NCI-H187 treated with DMSO at 0.1 percent for 48 hours (cell line): ENCODE measurements around the gene PYY.
"Not testable (repeated sequence)": the region's sequence is repeated elsewhere in the genome, so short reads cannot be mapped to it uniquely, and the experiment has no call there.

Source experiments
- DNase-seq: peaks from one replicate; lab custom pipeline; 2025; lab: John Stamatoyannopoulos, UW

PYY gene

DNA sequence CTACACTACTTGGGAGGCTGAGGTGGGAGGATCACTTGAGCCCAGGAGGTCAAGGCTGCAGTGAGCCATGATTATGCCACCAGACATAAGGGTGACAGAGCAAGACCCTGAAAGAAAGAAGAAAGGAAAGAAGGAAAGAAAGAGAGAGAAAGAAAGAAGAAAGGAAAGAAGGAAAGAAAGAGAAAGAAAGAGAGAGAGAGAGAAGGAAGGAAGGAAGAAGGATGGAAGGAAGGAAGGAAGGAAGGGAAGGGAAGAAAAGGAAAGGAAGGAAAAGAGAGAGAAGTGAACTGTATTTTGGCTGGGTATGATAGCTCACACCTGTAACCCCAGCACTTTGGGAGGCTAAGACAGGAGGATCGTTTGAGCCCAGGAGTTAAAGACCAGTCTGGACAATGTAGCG lies 24.3 kb upstream of the PYY start:
- no peak for DNase-seq

DNA sequence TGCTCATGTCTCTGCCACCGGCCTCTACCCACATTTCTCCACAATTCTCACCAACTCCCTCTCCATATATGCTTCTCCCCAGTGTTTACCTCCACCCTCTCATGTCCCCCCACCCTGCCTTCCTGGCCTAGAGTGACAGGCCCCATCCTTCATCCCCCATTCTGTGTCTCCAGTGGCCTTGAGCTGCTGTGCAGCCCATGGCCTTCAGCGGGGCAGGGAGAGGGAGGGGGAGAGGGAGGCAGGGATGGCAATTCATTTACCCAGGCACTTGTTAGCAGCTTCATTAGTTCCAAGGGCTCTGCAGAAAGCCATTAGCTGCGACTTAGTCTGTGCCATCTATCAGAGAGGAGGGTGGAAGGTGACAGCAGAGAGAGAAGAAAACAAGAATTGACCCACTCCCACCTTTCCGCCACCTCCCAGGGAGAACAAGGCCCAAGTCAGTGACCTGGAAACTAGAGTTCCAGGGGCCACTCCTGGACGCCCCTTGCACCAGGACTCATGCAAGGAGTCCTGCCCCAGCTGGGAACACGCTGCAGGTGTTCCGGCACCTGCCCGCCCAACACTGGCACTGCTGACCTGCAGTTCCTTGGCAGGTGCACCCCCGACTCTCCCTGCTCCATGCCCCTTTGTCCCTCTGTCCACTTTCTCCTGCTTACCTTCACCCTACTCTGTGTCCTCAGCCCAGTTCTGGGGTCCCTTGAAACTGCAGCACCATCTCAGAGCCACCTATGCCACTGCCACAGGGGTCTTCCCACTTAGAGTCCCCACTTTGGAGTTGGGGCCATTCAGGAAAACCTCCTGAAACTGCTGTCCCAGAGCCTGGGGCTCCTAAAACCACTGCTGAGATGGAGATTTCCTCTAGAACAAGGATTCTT lies 23.5 kb upstream of the PYY start:
- DNase-seq: no peak

DNA sequence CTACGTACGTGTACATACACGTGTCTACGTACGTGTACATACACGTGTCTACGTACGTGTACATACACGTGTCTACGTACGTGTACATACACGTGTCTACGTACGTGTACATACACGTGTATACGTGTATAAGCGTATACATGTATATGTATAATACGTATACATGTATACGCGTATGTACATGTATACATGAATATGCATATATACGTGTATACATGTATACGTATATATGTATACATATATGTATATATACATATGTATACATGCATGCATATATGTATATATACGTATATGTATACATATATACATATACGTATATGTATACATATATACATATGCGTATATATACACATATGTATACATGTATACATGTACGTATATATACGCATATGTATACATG lies 22.2 kb upstream of the PYY start:
- DNase-seq: no peak

DNA sequence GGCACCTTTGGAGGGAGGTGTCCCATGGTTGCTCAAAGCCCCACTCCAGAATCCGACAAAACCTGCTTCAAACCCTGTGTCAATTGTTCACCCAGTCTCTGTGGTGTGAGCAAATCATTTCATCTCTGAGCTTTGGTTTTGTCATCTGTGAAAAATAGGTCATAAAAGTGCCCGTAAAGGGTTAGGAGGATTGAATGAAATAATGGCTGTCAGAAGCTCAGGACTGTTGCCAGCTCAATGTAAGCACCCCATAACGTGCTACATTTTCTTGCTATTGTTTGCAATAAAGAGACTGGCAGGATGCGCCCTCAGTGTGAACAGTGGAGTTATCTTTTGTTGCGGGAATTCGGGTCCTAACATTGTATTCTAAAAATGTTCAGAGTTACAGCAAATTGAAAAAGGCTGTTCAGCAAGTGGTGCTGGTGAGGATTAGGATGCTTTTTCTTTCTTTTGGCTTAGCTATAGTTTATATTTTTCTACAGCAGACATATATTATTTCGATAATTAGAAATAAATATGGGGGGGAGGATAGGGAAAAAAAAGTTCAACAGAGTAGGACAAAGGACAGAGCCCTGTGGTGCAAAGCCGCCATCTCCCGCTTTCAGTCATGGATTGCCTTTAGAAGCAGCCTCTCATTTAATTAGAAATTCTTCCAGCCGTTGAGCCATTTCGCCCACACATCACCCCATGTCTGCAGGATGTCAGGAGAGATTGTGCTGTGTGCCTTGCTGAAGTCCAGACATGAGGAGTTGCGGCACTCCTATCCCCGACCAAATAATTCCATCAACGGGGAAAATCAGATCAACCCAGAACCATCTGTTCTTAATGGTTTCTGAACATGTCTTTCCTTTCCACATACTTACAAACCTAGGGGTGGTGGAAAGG lies 20.9 kb upstream of the PYY start:
- no peak for DNase-seq

DNA sequence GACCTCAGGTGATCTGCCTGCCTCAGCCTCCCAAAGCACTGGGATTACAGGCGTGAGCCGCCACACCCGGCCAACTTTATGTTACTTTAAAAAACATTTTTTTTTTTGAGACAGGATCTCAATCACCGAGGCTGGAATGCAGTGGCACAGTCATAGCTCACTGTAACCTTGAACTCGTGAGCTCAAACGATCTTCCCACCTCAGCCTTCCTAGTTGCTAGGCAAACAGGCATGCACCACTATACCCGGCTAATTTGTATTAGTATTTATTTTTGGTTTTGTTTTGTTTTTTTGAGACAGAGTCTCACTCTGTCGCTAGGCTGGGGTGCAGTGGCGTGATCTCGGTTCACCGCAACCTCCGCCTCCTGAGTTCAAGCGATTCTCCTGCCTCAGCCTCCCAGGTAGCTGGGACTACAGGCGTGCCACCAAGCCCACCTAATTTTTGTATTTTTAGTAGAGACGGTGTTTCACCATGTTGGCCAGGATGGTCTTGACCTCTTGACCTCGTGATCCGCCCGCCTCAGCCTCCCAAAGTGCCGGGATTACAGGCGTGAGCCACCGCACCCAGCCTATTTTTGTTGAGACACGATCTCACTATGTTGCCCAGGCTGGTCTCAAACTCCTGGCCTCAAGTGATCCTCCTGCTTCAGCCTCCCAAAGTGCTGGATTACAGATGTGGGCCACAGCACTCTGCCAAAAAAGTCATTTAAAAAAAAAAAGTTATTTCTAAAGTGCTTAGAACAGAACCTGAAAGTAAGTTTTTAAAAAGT lies 18.9 kb upstream of the PYY start:
- not testable (repeated sequence) for DNase-seq

DNA sequence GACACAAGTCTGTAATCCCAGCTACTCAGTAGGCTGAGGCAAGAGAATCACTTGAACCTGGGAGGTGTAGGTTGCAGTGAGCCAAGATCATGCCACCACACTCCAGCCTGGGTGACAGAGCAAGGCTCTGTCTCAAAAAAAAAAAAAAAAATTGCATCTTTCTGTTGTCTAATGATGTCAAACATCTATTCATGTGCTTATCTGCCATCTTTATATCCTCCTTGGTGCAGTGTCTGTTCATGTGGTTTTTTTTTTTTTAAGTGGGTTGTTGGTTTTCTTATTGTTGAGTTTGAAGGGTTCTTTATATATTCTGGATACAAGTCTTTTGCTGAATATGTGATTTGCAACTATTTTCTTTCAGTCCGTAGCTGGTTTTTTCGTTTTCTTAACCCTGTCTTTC lies 17.7 kb upstream of the PYY start:
- DNase-seq: not testable (repeated sequence)

DNA sequence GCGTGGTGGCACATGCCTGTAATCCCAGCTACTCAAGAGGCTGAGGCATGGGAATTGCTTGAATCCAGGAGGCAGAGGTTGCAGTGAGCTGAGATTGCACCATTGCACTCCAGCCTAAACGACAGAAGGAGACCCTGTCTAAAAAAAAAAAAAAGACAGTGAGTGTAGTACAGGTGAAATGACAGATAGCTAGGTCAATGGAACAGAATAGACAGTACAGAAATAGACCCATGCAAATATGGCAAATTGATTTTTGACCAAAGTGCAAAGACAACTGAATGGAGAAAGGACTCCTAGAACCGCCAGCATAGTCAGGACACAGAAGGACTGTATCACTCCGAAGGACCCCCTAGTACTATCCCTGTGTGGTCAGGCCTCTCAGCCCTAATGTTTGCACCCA lies 16.6 kb upstream of the PYY start:
- no peak for DNase-seq

DNA sequence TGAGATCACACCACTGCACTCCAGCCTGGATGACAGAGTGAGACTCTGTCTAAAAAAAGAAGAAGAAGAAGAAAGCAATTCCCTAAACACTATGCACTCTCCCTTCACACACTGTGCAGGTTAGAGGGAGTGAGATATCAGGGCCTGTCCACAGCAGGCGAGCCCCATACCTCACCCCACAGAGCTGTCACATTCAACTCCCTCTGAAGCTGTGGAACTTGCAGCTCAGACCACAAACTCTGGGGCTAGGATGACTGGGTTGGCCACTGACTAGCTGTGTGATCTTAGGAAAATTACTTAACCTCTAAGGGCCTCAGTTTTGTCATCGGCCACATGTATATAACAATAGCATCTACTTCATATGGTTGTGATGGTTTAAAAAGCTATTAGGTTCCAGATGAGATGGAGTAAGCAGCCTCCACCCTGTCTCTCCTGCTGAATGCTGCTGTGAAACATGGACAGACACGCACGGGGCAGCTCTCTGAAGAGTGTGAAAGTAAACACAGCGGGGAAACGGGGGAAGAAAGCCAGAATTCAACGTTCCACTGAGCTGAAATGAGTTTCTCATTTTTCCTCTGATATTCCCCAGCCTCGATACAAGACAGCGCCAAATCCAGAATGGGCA lies 13.6 kb upstream of the PYY start:
- no peak for DNase-seq

DNA sequence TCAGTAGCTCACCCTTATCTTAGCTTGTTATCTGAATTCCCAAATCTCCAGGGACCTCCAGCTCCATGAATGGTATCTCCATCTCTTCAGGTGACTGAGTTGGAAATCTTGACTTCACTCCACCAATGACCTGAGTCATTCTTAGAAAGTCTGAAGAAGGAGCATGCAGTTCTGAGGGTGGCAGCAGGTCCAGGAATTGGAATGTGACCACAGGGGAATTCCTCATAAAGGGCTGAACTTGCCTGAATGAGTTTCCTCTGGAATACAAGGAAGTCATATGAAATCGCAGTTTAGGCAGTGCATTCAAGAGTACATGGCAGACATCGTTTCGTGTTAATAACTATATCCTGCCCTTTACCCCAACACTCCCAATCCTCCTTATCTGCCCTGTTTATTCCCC lies 12.5 kb upstream of the PYY start:
- DNase-seq: no peak

DNA sequence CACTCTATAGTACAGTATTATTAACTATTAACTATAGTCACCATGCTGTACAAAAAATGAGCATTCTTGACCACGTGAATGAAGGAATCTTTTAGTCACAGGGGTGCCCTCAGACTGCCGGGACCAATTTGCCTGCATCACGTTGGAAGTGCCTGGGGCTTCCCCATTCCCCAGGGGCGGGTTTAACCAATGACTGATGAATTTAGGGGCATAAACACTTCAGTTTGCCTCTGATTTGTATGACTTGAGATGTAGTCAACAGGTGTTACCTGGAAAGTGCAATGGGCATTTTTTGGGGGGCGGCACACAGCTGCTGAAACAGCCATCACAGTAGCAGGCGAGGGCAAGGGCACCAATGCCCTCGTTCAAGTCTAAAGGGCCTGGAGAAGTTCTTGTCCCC lies 8.7 kb upstream of the PYY start:
- DNase-seq: no peak

DNA sequence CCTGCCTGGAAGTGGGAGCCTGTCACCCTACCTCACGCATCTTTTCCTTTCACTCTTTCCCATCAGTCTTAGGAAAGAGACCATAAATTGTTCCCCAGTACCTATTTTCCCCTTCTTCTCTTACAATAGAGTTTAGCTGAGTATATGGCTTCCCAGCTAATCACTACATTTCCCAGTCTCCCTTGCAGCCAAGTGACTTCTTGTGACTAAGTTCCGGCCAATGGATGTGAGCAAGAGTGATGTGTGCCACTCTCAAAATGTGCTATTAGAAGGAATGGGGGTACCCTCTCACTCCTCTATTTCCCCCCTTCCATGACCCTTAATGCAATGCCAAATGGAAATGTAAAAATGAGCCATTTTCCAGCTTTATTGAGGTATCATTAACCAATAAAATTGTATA lies 8.2 kb upstream of the PYY start:
- no peak for DNase-seq

DNA sequence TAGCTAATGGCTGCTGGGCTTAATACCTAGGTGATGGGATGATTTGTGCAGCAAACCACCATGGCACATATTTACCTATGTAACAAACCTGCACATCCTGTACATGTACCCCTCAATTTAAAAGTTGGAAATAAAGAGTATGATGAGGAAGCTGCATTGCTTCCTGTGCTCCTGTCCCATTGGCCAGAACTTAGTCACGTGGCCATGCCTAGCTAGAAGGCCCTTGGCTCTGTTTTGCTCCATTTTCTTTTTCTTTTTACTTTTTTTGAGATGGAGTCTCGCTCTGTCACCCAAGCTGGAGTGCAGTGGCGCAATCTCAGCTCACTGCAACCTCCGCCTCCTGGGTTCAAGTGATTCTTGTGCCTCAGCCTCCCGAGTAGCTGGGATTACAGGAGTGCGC lies 7.6 kb upstream of the PYY start:
- not testable (repeated sequence) for DNase-seq

DNA sequence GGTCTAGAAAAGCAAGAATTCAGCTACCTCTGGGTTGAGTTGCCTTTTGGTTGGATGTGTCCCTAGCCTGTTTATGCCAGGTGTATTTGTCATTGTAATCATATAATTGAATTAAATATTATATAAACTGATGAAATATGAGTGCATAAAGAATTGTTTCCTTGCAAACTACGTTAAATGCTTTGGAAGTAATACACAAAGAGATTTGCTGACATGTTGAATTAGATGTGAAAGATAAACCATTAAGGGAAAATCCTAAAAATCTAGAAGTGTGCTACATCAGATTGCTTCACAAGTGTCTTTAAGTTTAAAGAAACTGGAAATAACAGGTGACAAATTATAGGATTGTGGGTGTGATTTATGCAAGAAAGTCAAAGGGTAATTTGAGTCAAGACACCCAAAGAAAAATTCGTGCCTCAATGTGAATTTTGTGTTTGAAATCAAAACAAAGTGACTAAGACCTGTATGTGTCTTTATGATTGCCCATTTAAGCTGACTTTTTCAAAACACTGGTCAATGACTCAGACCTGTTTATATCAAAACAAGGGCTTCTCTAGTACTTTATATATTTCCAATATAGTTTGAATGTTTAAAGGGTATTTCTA lies 5.1 kb upstream of the PYY start:
- DNase-seq: no peak

DNA sequence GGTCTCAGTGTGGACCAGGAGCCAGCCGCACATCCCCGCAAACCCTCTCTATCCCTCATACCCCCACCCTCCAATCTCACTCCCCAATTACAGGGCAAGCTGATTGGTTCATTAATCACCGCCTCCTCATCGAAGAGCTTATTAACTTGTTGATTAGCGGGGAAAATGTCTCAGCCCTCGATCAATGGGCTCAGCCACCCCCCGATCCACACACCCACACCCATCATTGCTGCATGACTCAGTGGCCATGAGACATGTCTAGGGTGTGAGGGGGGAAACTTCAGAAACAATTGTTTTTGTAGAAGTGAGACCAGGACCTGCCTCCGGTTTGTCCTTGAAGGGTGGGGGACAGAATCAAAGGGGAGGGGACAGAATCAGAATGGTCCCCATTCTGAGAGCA lies 2.5 kb upstream of the PYY start:
- DNase-seq: no peak

DNA sequence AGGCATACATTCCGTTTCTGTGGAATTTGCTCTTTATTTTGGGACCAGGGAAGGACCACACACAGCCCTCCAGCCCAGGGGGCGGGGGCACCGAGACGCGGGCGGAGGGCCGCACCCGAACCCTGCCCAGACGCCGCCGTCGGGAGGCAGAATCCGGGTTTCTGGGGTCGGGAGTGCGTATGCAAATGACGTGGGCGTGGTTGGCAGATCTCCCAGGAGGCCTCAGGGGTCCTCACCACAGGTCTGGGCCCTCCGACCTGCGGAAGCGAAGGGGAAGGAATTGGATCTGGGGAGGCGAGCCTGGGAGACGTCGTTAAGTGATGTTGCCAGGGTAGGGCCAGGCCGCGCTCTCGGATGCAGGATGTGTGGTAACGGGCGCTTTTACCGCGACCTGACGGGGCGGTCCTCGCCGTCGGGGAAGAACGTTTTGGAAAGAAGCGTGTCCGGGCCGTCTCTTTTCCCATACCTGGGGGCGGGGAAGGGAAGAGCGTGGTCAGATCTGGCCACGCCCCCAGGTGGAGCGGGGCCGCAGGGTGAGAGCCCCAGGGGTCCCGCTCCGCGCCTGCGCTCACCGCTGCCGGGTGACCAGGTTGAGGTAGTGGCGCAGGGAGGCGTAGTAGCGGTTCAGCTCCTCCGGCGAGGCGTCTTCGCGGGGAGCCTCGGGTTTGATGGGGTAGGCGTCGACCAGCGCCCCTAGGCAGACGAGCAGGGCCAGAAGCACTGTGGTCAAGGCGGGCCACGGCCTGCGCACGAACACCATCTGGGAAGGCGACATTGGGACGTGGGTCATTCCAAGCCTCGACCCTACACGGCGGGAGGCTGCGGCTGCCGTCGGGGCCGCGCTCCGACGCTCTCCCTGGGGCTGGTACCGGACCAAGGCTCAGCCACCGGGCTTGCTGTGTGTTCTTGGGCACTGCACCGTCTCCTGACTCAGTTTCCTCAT lies 745 bp downstream of the PYY start:
- no peak for DNase-seq

DNA sequence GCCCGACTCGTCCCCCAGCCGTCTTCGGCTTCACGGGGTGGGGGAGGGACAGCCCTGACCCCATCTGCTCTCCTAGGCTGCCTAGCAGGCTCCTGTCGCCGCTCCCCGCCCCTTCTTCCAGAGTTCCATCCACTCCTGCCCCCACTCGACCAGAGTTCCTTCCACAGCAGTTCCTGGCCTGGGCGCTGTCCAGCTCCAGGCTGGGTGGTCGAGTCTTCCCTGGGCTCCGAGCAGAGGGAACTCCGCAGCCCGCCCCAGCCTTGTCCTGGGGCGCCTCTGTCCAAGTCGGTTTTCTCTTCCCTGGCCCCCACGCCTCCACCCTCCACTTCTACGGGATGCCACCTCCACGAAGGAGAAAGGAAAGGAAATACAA lies 1.4 kb downstream of the PYY start:
- no peak for DNase-seq

DNA sequence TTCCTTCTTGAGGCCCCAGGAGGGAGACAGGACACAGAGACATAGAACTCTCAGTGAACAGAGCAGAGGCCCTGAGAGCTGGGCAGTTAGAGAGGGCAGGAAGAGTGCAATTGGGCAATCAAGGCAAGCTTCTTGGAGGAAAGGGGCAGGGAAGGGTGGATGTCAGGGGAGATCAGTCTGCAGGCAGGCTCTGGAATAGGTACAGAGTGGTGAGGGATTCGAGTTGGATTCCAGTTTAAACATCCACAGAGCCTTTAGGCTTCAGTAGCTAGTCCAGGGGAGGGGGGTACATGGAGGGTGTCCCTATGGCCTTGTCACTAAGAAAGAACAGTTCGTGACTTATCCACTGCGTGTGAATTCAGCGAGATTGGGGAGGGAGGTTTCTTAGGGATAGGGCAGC lies 2.0 kb downstream of the PYY start:
- DNase-seq: no peak

DNA sequence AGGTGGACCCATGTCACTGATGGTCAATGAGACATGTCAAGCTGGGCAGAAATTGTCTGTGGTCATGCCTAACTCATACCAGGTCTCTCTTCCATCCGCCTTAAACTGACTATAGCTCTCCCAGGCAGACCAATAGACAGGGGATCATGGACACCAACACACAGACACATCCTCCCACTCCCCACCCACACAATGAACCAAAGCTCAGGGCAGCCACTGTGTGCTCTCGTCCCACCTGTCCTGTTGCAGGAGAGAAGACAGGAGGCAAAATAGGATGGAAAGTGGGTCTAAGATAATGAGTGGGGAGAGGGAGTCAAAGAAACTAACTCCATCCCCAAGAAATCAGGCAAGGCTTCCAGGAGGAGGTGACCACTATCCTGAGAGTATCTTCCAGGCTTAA lies 3.2 kb downstream of the PYY start:
- no peak for DNase-seq

DNA sequence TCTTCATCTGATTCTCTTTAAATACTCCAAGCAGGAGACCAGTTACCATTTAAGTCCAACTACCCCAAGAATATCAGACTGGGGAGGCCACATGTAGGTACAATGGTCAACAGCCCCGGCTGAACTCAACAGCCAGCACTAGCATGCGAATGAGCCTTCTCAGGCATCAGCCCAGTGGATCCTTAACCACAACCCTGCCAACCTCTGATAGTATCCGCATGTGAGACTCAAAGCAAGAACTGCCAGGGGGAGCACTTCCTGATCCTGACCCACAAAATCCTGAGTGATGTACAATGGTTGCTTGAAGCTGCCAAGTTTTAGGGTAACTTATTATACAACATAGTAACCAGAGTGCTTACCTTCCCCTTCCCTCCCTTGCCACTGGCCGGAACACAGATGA lies 4.0 kb downstream of the PYY start:
- no peak for DNase-seq

DNA sequence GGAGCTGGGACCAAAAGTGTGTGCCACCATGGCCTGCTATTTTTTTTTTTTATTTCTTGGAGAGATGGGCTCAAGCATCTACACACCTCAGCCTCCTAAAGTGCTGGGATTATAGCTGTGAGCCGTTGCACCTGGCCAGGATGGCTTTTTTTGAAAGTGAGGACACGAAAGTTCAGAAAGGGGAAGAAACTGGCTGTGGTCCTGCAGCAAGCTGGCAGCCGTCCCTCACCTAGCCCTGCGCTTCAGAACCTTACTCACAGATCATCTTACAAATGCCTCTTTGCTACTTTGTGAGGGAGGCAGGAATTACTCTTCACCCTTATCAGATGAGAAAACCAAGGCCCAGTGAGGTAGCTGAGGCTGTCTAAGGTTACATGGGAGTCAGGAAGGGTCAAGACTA lies 7.0 kb downstream of the PYY start:
- no peak for DNase-seq
